K562 (cell line): ENCODE data around the gene RANBP6. TPM values are rescaled to one million over a fixed set of nuclear protein-coding genes. Genes with fewer than 3 reads are reported as not detected.

ENCODE experiments used
- ATAC-seq: fragments of 200-7000 bp; cut with Tn5 transposase; 3 replicates; pipeline ENCODE4 v1.9.1; 2020; ENCODE audit warnings: moderate library complexity
- BruUV-seq: library from RNA; stranded (reverse); fragments of 400-500 nt; replicated peaks from 2 replicates; lab custom pipeline; 2021; lab: Mats Ljungman, UMichigan
- CTCF ChIA-PET: fragments of 300-600 bp; formaldehyde crosslinking; extraction: SDS; loops from one replicate; lab custom pipeline; 2021; ENCODE audit warnings: low intra/inter-chr PET ratio; lab: Yijun Ruan, JAX
- POLR2A ChIA-PET: fragments of 300-600, 350-650 bp; sonication (Branson Sonifier 250); formaldehyde crosslinking; extraction: SDS; loops from one replicate; lab custom pipeline; 2021; ENCODE audit warnings: antibody characterized with exemption, inconsistent platforms; lab: Yijun Ruan, JAX
- DNase-seq, 4 experiments: peaks; one replicate each; pipeline versions ENCODE4 v3.0.0 to v3.0.0-alpha.2; 2011 to 2018; ENCODE audit warnings: low spot score in 3 of 4, mixed read lengths in 3 of 4; ENCODE audit errors: extremely low read depth in 1 of 4
- FAIRE-seq: peaks from 2 replicates; lab custom pipeline; 2011; peaks lifted over from hg19 to GRCh38; lab: Jason Lieb, UNC
- H2AFZ ChIP-seq: 2 replicates; pipeline ENCODE4 v1.6.0; 2011; ENCODE audit warnings: low read depth, low read length, control low read depth, inconsistent platforms
- H3K27ac ChIP-seq: fragments of 200-600 bp; 3 replicates; pipeline ENCODE4 v1.8.0; 2011; ENCODE audit warnings: low read depth, mild to moderate bottlenecking, control low read depth, inconsistent platforms, low read length, moderate library complexity, mixed read lengths; ENCODE audit errors: extremely low read depth
- H3K27me3 ChIP-seq, 2 experiments: fragments of 300-600 bp in 1 of 2; 2 replicates in 1 of 2; 3 replicates in 1 of 2; pipeline versions ENCODE4 v1.6.0 to v1.8.0; 2011; ENCODE audit warnings: inconsistent platforms in 2 of 2, low read length in 2 of 2, mild to moderate bottlenecking in 1 of 2, mixed read lengths in 1 of 2, moderate library complexity in 1 of 2; ENCODE audit not compliant: control insufficient read depth in 2 of 2, insufficient read depth in 2 of 2
- H3K36me3 ChIP-seq: fragments of 300-600 bp; 3 replicates; pipeline ENCODE4 v1.8.0; 2011; ENCODE audit warnings: mild to moderate bottlenecking, low read length, inconsistent platforms; ENCODE audit not compliant: control insufficient read depth, insufficient read depth
- H3K4me1 ChIP-seq, 2 experiments: fragments of 200-600 bp in 1 of 2; replicated peaks in 1 of 2; 2 replicates in 1 of 2; 3 replicates in 1 of 2; pipeline versions ENCODE4 v1.5.1 to v1.8.0; 2011; ENCODE audit warnings: inconsistent platforms in 2 of 2, low read length in 2 of 2, mild to moderate bottlenecking in 1 of 2, mixed read lengths in 1 of 2, moderate library complexity in 1 of 2; ENCODE audit not compliant: control insufficient read depth in 2 of 2, insufficient read depth in 2 of 2
- H3K4me2 ChIP-seq: 2 replicates; pipeline ENCODE4 v1.6.1; 2011; ENCODE audit warnings: low read length, control low read depth, inconsistent platforms, mixed read lengths; ENCODE audit not compliant: insufficient read depth
- H3K4me3 ChIP-seq: fragments of 200-600 bp; sonication (generic), shearing (Covaris generic); 2 replicates; pipeline ENCODE4 v1.5.1; 2016; ENCODE audit warnings: control low read depth, inconsistent platforms
- H3K79me2 ChIP-seq: fragments of 200-600 bp; 3 replicates; pipeline ENCODE4 v1.8.0; 2011; ENCODE audit warnings: low read length, inconsistent platforms; ENCODE audit not compliant: control insufficient read depth, insufficient read depth
- H3K9ac ChIP-seq, 2 experiments: 2 replicates each; pipeline versions ENCODE4 v1.6.0 to v1.6.1; 2011; ENCODE audit warnings: low read depth in 2 of 2, low read length in 2 of 2, control low read depth in 1 of 2, inconsistent platforms in 1 of 2, mild to moderate bottlenecking in 1 of 2, mixed read lengths in 1 of 2; ENCODE audit not compliant: insufficient read depth in 1 of 2
- H3K9me1 ChIP-seq: one replicate; pipeline ENCODE4 v1.6.0; 2011; ENCODE audit warnings: inconsistent platforms, mild to moderate bottlenecking, low read length, moderate library complexity; ENCODE audit not compliant: control insufficient read depth, insufficient read depth
- H3K9me3 ChIP-seq: replicated peaks from 2 replicates; pipeline ENCODE4 v1.5.1; 2011; ENCODE audit warnings: low read depth, low read length, inconsistent platforms; ENCODE audit not compliant: control insufficient read depth, insufficient read depth
- H4K20me1 ChIP-seq: replicated peaks from 2 replicates; pipeline ENCODE4 v1.6.1; 2011; ENCODE audit warnings: low read length, inconsistent platforms, mixed read lengths; ENCODE audit not compliant: control insufficient read depth, insufficient read depth
- ARHGAP35 ChIP-seq: fragments of 450-650 bp; IDR thresholded peaks from 2 replicates; pipeline ENCODE4 v1.6.1; 2018; ENCODE audit not compliant: partially characterized antibody
- CBFB ChIP-seq: sonication (generic); formaldehyde crosslinking; IDR thresholded peaks from 2 replicates; pipeline ENCODE4 v1.4.0; 2020; ENCODE audit warnings: mild to moderate bottlenecking, missing genetic modification reagents
- FOXA3 ChIP-seq, 2 experiments: fragments of 450-650 bp in 1 of 2; sonication (generic) in 1 of 2; formaldehyde crosslinking; IDR thresholded peaks in 1 of 2; conservative IDR thresholded peaks in 1 of 2; 2 replicates each; pipeline versions ENCODE4 v1.4.0 to v1.8.0; 2020 to 2022; ENCODE audit warnings: mild to moderate bottlenecking in 2 of 2, missing genetic modification reagents in 1 of 2
- FOXO4 ChIP-seq: fragments of 450-650 bp; formaldehyde crosslinking; IDR thresholded peaks from 2 replicates; pipeline ENCODE4 v1.4.0; 2020; ENCODE audit warnings: mild to moderate bottlenecking, moderate library complexity
- GTF2E2 ChIP-seq: fragments of 200-800 bp; sonication (Bioruptor generic); IDR thresholded peaks from 2 replicates; pipeline ENCODE4 v1.6.1; 2016; ENCODE audit warnings: missing genetic modification characterization, missing compliant biosample characterization
- NFIC ChIP-seq: fragments of 450-650 bp; IDR thresholded peaks from 2 replicates; pipeline ENCODE4 v1.6.1; 2017; ENCODE audit warnings: mild to moderate bottlenecking, inconsistent platforms
- SP1 ChIP-seq: sonication (generic); formaldehyde crosslinking; IDR thresholded peaks from 2 replicates; pipeline ENCODE4 v1.8.1; 2022; ENCODE audit warnings: mild to moderate bottlenecking, missing genetic modification reagents
- TCF3 ChIP-seq: sonication (generic); formaldehyde crosslinking; IDR thresholded peaks from 2 replicates; pipeline ENCODE4 v1.4.0; 2020; ENCODE audit warnings: mild to moderate bottlenecking, missing genetic modification reagents
- ZC3H11A ChIP-seq: IDR thresholded peaks from 2 replicates; pipeline ENCODE4 v1.6.1; 2012; ENCODE audit warnings: low read depth, low read length, improper control_type of control experiment
- ZNF408 ChIP-seq: fragments of 250-450 bp; sonication (Bioruptor Pico); IDR thresholded peaks from 2 replicates; pipeline ENCODE4 v1.4.0; 2020; ENCODE audit warnings: low read depth, mild to moderate bottlenecking, moderate library complexity
- ZNF561 ChIP-seq: fragments of 450-650 bp; formaldehyde crosslinking; conservative IDR thresholded peaks from 2 replicates; pipeline ENCODE4 v1.4.0; 2020; ENCODE audit warnings: mild to moderate bottlenecking, moderate library complexity
- ZNF57 ChIP-seq: fragments of 450-650 bp; formaldehyde crosslinking; IDR thresholded peaks from 2 replicates; pipeline ENCODE4 v1.4.0; 2020; ENCODE audit warnings: mild to moderate bottlenecking, moderate library complexity
- WGBS: fragments of 100-300 bp; shearing (Covaris generic); methylation state at CpG from one replicate; pipeline ENCODE4 v1.1.6; 2016; ENCODE audit warnings: low coverage, mixed read lengths; ENCODE audit not compliant: insufficient coverage; ENCODE audit errors: missing lambda C conversion rate; 5-methylcytosine and 5-hydroxymethylcytosine counted together
- in situ Hi-C: fragments of 300-500 bp; cut with MboI; formaldehyde crosslinking; loops from 4 replicates; pipeline ENCODE4 v1.15.0; 2018; ENCODE audit warnings: inconsistent platforms, mixed read lengths
- intact Hi-C: fragments of 100-400 bp; cut with micrococcal nuclease; formaldehyde crosslinking; loops from 2 replicates; pipeline ENCODE4 v1.14.2; 2022
- polyA plus RNA-seq, 8 experiments: library from polyadenylated mRNA; depleted of rRNA in 4 of 8; stranded (reverse) in 5 of 8; unstranded in 3 of 8; fragments of >200 nt; fragmentation: Nextera tagmentation in 2 of 8; fragmentation: Illumina TruSeq in 1 of 8; extraction: Ambion mirVana in 2 of 8; extraction: Trizol in 1 of 8; gene quantifications; 2 replicates each; pipeline versions ENCODE4 v1.2.1 to v1.2.3, GENCODE V29; 2011 to 2014; ENCODE audit warnings: inconsistent platforms in 1 of 8, missing spikeins in 1 of 8
- total RNA-seq, 7 experiments: library from RNA; depleted of rRNA in 6 of 7; stranded (reverse); fragments of >200 nt in 6 of 7; fragmentation: Illumina TruSeq in 2 of 7; extraction: Trizol in 2 of 7; gene quantifications; 2 replicates each; pipeline versions ENCODE4 v1.2.1 to v1.2.3, GENCODE V29; 2011 to 2021; ENCODE audit warnings: low replicate concordance in 1 of 7

The RANBP6 gene
- total and polyA plus RNA-seq, 9 of the 15 experiments (the other 6 are each of a cell fraction or from before 2014, with no cell fraction given): 10.4 to 19.9 (median 11.5) TPM

GRCh38 chr9:6000955-6001354 lies 14.5 kb downstream of the RANBP6 start:
- peaks cover 12% of the 10 kb centered on the region; the same call in 1 of the 3 replicates for H3K36me3 ChIP-seq
- no peak overlapping the region for H3K27ac ChIP-seq
- no peak overlapping the region for H3K4me2 ChIP-seq
- ChIA-PET CTCF (no interaction called here), POLR2A (no interaction called here)
- peaks cover 3% of the 10 kb centered on the region; the same call in 1 of the 2 replicates for H4K20me1 ChIP-seq
- intact Hi-C loops: no loop called here
- TF ChIP-seq GTF2E2: no peak
- no peak for TF ChIP-seq FOXA3 (CRISPR knock-in tag; conservative IDR thresholded peaks at IDR 0.05 in 1 of 2, IDR thresholded peaks at IDR 0.05 in 1 of 2)
- no TSS peak for BruUV-seq
- no peaks in the 10 kb centered on the region for H3K9me3 ChIP-seq
- H3K9ac ChIP-seq: no peak overlapping the region
- ATAC-seq (no peak), FAIRE-seq (no peak), DNase-seq (no peak)
- H3K27me3 ChIP-seq: no peaks in the 10 kb centered on the region
- 91% methylated on average over 2 of the region's 2 CpGs for WGBS
- H3K9me1 ChIP-seq: no peaks in the 10 kb centered on the region
- in situ Hi-C loops: no loop called here
- no peak overlapping the region for H3K4me3 ChIP-seq
- no peak overlapping the region for H2AFZ ChIP-seq
- H3K79me2 ChIP-seq: peaks cover 53% of the 10 kb centered on the region
- H3K4me1 ChIP-seq: peaks cover 5% of the 10 kb centered on the region in 2 experiments; a peak in 2 of 5 replicates

DNA sequence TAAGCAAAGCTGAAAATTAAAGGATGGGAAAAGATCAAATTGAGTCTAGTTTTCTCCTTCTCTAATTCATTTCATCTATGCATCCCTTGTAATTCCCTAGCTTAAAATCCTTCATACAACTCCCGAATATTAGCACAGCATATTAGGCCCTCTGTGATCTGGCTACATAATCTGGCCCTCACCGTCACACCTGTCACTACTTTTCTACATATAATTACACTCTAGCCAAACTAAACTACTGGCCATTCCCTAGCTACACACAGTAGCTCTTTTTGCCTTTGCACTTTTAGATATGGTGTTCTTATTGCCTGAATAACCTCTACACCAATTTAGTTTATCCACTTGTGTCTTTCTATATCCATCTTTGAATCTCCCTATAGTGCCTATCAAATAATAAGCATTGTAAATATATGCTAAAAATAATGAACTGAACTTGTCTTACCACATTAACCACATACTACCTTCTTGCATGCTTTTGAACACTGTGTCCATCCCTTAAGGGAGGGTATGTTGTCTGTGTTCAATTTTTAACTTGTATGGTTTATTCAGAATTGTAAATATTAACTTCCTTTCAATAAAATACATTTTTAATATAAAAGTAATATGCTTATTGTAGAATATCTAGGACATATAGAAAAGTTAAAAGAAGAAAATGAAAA lies 15.9 kb downstream of the RANBP6 start:
- H3K4me2 ChIP-seq: no peak overlapping the region
- in situ Hi-C loops: no loop called here
- no peak for ATAC-seq
- FAIRE-seq: no peak
- TF ChIP-seq ARHGAP35 (no peak), TCF3 (CRISPR knock-in tag) (no peak), NFIC (no peak), ZNF408 (CRISPR knock-in tag) (no peak), FOXO4 (CRISPR knock-in tag) (no peak), SP1 (CRISPR knock-in tag) (no peak), CBFB (CRISPR knock-in tag) (no peak), ZNF57 (CRISPR knock-in tag) (no peak), ZC3H11A (no peak), ZNF561 (no peak)
- TF ChIP-seq, all 486 proteins: peak for 0
- DNase-seq: no peak
- Histone ChIP-seq H2AFZ (no peak overlapping the region), H4K20me1 (no peaks in the 10 kb centered on the region; the same call in 1 of the 2 replicates), H3K27ac (no peak overlapping the region), H3K79me2 (peaks cover 40% of the 10 kb centered on the region), H3K9me3 (no peaks in the 10 kb centered on the region), H3K4me3 (no peak overlapping the region), H3K9me1 (no peaks in the 10 kb centered on the region), H3K36me3 (peaks cover 7% of the 10 kb centered on the region; the same call in 1 of the 3 replicates), H3K9ac (no peak overlapping the region), H3K27me3 (no peaks in the 10 kb centered on the region), H3K4me1 (no peaks in the 10 kb centered on the region; a peak in 1 of 5 replicates)
- BruUV-seq: no TSS peak
- CTCF ChIA-PET: no interaction called here
- POLR2A ChIA-PET: no interaction called here
- intact Hi-C loops: no loop called here
- WGBS: 70% methylated on average over 2 of the region's 2 CpGs
